ENCODE measurements around the gene PLXDC1. TPM values are rescaled to one million over a fixed set of nuclear protein-coding genes. Genes with fewer than 3 reads are reported as not detected.

PLXDC1 gene
- total RNA-seq, 1 donor, result under 0.01 TPM

DNA sequence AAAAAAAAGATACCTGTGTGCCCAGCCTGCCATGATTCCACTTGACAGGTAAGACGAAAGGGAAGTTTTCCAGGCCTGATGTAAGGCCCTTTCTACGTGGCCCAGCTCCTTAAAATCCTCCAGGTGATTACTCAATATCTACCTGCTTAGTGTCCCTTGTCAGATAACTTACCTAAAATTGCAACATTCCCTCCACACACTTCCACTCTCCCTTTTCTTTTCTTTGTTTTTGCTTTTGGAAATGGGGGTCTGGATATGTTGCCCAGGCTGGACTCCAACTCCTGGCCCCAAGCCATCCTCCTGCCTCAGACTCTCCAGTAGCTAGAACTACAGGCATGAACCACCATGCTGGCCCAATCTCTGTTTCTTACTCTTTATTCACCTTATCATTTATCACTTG lies 7.2 kb upstream of the PLXDC1 start:
- DNase-seq (ENCODE audit: low read depth in 2 of 3, low spot score in 2 of 3), result no peak

DNA sequence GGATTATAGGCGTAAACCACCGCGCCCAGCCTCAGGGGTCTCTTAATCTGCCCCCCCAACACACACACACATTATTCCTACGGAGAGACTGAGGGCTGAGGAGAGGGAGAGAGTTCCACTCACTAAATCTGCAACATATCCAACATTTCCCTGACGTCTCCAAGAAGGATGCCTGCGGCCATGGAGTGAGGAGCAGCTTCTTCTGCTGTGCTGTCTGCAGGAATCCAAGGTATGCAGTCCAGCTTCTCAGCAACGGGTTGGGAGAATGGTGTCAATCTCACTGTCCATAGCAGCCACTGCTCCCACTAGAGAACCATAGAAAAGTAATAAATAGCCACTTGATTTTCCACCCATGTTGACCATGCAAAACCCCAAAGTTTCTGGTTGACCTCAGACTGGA lies 5.1 kb upstream of the PLXDC1 start:
- DNase-seq (ENCODE audit: low read depth in 2 of 3, low spot score in 2 of 3), result no peak

DNA sequence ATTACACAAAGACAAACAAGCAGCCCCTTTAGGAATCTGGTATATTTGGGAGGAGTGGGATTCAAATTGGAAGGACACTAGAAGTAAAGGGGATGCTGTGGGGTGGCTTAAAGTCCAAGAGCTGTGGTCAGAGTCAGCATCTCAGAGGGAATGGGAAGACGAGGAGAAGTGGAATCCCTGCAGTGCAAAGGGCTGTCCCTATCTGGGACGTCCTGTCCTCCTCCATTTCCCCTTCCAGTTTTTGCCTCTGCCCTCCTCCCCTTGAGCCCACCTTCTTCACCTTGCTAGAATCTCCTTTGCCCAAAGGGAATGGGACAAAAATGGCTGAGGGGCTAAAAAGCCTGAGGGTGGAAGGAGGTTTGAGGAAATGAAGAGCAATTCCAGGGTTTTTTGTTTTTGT lies 4.2 kb upstream of the PLXDC1 start:
- DNase-seq (ENCODE audit: low read depth in 2 of 3, low spot score in 2 of 3), result no peak

DNA sequence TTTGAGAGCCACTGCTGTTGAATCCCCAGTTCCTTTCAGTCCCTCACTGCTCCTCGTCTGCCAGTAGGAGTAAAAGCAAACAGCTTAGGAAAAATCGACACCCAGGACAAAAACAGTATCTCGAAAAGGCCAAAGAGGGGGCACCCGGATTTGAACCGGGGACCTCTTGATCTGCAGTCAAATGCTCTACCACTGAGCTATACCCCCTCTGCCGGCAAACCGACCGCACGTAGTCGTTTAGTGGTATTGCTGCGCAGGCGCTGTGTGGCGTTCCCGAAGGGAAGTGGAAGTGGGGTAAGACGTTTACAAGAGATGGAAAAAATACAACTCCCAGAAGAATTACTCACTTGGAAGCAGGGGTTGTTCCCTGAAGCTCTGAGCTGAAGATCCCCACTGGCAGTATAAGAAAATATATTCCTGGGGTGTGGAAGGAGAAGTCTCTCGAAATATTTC lies 2.2 kb upstream of the PLXDC1 start:
- DNase-seq (ENCODE audit: low read depth in 2 of 3, low spot score in 2 of 3), result peak; percentile 86 to 94 (median 87)

DNA sequence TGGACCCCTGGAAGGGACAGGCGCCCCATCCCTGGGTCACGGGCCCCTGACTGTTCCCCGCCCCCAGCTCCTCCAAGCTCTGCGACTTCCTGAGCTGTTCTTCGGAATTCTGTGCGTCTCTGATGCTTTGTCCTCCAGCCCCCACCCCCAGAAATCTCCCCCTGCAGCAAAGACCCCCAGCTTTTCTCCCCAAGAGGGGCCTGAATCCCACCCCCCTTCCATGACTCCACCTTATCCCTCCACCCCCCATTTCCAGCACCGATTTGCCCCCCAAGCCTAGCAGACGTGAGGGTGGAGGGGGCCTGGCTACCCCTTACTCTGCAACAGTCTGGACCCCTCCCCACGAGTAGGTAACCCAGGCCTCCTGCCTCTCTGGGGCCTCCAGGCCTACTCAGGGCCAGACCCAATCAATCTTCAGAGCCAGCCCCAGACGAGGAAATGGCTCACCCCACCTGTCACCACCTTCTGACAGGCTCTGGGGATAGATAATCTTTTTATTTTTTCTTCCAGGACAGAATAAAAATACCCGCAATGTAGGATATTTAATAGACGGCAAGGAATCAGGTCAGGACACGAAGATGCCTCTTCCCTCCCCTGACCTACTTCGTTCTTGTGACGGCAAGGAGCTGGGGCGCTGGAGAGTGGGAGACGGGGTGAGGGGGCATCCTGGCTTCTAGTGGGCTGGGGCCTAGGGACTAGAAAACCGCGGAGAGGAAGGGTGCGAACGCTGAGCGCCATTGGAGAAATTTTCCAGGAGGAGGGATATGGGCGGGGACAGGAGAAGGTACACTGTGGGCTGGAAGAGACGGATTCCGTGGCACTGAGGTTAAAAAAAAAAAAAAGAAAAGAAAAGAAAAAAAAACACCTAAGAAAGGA lies 744 bp upstream of the PLXDC1 start:
- no peak for DNase-seq (ENCODE audit: low read depth in 2 of 3, low spot score in 2 of 3)

DNA sequence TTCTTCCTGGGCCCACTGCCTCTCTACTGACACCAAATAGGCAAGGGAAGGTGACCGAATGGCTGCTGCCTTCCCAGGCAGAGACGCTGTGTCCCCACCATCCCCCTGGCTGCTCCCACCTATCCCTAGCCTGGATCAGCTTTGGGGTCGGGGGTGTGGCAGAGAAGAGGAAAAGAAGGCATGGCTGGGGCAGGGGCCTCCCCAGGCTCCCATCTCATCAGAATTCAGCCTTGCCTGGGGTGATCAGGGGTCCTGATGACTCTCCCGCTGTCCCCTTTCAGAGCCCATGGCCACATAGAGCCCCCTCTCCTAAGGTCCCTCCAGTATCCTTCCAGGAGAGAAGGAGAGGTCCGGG lies 665 bp downstream of the PLXDC1 start:
- DNase-seq (ENCODE audit: low read depth in 2 of 3, low spot score in 2 of 3), result no peak

DNA sequence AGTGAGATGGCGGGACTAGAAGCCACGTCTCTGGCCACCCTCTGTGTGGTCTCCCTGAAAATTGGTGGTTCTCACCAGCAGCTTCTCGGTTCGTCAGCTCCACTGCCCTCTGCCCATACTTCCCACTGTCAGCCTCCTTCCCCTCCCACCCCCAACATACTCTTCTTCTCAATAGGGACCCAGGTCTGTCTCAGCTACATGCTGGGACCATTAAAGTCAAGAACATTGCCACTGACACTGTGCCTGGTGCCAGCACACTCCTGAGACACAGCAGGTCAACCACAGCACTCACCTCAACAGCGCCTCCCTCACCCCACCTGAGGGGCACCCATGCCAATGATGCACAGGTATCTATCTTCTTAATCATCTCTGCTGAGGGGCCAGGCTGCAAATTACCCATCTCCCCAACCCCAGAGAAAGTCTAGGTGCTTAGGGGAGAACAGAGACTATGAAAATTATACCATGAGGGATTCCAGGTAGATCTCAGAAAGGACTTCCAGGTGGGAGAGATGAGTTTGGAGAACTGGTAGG lies 1.3 kb downstream of the PLXDC1 start:
- no peak for DNase-seq (ENCODE audit: low read depth in 2 of 3, low spot score in 2 of 3)

DNA sequence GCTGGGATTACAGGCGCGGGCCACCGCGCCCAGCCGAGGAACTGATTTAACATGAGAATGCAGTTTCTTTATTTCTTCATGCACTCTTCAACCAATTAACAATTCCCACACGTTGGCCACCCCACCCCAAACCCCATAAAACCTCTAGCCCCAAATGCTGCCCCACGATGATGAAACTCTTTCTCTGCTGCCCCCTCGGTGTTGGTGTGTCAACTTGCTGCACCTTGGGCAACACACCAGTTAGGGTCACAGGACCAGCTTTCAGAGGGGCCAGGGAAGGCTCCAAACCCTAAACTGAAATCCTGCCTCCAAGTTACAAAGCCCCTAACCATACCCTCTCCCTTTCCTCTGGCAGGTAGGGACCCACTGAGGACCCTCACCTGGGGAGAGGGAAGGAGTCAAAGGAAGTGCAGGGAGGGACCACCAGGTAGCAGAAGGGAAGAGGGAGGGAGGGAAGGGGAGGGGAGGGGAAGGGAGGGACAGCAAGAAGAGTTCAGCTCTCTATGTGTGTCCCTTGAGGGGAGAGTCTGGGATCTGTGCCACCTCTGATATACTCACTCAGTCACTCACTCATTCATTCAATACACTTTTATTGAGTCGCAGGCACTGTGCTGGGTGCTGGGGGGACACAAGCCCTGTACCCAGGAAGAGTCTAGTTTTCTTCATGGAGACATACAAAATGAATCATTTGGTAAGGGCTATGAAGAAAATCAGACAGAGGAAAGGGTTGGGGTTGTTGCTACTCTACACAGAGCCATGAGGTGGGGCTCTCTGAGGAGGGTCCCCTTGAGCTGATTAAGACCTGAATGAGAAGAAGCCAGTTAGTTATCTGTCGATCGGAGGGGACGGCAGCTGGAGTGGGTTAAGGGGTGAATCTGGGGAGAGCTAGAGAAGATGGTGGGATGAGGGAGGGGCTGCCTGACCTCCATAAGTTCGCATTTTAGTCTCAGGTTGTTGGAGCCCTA lies 3.9 kb downstream of the PLXDC1 start:
- DNase-seq (ENCODE audit: low read depth in 2 of 3, low spot score in 2 of 3), result no peak

DNA sequence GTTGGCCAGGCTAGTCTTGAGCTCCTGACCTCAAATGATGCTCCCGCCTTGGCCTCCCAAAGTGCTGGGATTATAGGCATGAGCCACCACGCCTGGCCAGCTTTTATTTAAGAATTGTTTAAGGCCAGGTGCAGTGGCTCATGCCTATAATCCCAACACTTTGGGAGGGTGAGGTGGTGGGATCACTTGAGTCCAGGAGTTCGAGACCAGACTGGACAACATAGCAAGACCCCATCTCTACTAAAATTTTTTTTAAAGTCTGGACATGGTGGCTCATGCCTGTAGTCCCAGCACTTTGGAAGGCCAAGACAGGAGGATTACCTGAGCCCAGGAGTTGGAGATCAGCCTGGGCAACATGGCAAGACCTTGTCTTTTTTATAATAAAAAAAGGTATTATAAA lies 5.2 kb downstream of the PLXDC1 start:
- no peak for DNase-seq (ENCODE audit: low read depth in 2 of 3, low spot score in 2 of 3)

DNA sequence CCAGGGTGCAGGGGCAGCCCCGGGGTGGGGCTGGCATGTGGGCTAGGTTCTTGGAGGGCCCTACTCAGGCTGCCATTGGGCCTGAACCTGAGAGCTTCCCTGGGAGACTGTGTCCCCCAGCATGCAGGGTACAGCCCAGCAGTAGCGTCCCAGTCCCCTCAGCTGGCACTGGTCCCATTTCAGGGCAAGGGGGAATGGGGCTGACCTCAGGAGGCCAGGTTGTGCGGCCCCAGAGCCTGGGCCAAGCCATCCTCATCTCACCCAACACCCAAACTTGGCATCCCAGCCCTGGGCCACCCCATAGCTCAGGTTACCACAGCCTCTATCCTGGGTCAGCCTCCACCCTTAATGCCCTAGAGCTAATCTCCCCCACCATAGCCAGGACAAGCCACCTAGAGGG lies 6.3 kb downstream of the PLXDC1 start:
- no peak for DNase-seq (ENCODE audit: low read depth in 2 of 3, low spot score in 2 of 3)

DNA sequence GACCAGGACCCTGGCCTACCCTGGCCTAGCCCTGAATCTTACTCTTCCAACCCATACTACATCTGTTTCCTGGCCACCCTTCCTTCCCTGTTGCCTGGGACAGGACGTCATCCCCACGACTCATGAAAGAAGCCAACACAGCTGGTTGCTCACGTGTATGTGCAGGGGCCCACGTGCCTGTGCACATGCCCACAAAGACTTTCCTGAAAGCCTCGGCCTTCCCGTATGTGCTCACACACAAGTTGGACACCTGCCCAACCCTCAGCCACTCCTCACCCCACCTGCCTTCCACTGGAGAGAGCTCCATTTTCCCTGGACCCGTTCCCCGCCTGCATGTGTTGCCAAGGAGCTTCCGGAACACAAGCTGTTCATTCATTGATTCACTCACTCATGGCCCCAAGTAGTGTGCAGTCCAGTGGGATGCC lies 7.0 kb downstream of the PLXDC1 start:
- DNase-seq (ENCODE audit: low read depth in 2 of 3, low spot score in 2 of 3), result peak in 1 of 3 donors; percentile 34

DNA sequence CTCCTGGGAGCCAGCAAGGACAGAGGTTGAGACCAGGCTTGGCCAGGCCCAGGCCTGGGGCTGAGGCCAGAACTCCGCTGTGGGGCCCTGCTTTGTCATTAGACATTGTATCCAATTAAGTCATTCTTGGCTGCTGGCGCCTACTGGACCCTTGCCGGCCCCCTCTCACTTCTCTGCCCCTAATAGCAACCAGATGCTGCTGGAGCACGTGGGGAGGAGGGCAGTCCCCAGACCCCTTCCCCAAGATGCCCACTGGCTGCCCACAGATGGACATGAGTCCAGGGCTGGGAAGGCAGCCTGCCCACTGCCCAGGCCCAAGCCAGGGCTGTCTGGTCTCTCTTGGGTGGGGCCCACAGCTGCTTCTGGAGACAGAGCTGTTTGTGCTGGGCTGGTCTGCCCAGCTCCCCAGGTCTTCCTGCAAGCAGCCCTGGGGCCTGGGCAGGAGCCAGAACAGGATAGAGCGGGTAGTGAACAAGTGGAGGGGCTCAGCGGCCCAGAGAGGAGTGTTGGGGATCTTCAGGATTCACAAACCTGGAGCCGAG lies 7.8 kb downstream of the PLXDC1 start:
- no peak for DNase-seq (ENCODE audit: low read depth in 2 of 3, low spot score in 2 of 3)

DNA sequence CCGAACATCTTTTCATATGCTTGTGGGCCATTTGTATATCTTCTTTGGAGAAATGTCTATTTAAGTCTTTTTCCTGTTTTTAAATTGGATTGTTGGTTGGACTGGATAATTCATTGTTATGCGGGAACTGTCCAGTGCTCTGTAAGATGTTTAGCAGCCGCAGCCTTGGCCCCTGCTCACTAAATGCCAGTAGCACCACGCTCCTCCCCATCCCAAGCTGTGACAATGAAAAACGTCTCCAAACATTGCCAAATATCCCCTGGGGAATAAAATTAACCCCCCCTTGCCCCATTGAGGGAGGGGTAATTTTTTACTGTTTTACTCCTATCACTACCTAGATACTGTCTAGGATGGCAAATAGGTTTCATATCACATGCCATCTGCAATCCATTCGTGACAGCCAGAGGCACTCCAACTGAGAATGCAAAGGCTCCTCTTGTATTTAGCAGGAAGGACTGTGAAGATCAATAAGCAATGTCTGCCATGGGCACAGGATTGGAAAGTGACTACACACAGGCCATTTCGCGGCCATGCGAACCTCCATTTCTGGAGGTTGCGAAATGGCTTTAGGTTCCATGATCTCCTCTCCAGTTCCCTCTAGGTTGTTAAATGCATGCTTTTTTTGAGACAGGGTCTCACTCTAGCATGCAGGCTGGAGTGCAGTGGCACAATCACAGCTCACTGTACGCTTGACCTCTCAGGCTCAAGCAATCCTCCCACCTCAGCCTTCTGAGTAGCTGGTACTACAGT lies 9.3 kb downstream of the PLXDC1 start:
- no peak for DNase-seq (ENCODE audit: low read depth in 2 of 3, low spot score in 2 of 3)

DNA sequence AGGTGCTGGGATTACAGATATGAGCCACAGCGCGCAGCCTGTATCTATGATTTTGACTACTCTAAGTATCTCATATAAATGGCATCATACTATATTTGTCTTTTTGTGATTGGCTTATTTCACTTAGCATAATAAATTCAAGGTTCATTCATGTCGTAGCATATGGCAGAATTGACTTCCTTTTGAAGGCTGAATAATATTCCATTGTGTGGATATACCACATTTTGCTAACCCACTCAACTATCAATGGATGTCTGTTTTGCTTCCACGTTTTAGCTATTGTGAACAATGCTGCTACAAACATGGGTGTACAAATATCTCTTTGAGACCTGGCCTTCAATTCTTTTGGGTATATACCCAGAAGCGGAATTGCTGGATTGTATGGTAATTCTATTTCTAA lies 10.1 kb downstream of the PLXDC1 start:
- DNase-seq (ENCODE audit: low read depth in 2 of 3, low spot score in 2 of 3), result no peak

DNA sequence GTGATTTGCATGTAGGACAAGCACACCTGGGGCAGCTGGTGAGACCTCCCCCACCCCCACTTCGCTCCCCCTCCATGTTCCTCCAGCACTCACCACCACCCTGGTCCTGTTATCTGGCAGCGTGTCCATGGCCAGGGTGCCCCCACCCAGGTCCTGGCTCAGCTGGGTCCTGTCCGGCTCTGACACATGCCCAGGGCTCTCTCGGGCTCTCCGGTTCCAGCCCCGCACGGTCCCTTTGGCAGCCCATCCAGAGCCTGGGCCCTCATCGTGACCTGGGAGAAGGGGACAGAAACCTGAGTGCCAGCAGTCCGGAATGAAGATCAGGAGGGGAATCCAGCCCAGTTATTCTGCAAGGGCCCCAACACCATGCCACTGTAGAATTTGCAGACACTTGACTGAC lies 11.9 kb downstream of the PLXDC1 start:
- DNase-seq (ENCODE audit: low read depth in 2 of 3, low spot score in 2 of 3), result no peak

DNA sequence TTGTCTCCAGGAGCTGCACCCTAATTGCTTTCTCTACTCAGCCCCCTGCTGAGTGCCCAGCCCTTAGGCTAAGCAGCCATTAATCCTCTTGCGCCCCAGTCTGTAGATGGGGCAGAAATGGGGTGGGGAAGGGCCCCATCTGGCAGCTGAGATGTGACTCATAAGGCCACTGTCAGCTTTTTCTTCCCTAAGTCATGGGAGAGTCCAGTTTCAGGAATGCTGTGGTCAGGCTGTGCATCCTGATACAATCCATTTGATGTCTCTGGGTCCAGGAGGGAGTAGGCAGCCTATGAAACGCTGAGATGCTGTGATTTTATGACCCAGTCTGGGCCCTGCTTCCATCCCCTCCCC lies 12.3 kb downstream of the PLXDC1 start:
- DNase-seq (ENCODE audit: low read depth in 2 of 3, low spot score in 2 of 3), result no peak

DNA sequence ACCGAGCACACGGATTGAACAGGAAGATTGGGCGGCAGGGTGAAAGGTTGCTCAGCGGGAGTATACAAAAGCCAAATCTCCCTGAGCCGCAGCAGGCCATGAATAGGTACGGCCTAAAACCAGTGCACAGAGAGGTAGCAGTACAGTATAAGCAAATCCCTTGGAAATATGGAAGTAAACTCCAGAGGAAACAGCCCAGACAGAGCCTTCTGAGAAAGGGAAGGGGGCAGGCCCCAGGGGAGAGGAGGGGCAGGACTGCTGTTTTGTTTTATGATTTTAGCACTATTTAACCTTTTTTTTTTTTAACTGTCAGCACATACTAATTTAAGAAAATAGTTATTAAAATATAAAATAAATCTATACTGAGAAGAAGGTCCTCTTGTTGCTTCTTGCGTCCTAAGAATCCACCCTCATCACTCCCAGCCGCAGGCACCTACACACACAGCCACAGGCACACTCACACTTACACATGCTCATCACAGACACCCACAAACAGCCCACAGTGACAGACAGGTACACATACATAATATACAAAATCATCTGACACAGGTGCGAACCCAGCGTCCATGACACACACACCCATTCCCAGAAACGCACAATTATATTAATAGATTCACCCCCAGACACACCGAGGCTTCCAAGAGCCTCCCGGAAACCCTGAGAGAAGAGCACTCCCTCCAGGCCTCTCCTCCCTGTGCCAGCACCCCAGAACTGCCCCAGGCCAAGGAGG lies 12.8 kb downstream of the PLXDC1 start:
- no peak for DNase-seq (ENCODE audit: low read depth in 2 of 3, low spot score in 2 of 3)

DNA sequence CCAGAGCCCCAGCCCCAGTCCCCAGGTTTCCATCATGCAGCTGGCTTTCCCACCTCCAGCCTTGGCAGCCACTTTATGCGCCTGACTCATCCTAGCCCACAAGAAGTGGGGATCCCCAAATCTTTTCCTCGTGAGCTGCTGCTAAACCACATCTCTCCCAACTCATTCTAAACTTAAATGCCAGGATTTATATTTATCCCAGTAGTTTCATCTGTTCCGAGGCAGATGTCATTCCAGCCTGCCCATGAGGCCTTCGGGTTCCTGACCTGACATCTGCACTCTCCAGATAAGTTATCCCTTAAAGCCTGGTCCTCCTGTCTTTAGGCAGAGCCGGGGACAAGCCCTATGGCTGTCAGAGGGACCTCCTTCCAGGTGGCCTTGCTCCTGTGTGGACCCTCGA lies 16.6 kb downstream of the PLXDC1 start:
- no peak for DNase-seq (ENCODE audit: low read depth in 2 of 3, low spot score in 2 of 3)

DNA sequence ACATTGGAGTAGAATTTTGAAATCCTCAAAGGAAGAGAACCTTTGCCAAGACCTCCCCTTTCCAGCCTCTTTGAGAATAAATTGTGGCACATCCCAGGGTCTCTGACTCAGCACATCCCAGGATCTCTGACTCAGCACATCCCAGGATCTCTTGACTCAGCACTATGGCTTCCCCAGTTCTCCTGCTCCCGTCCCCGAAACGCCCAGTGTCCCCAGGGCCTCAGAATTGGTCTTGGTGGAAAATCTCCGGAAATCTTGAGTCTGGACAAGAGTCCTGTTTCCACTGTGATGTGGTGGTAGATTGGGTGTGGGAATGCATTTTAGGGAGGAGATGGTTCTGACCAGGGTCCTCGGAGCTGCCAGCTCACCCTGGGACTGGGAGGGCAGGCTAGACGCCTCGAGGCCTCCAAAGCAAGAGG lies 19.2 kb downstream of the PLXDC1 start:
- DNase-seq (ENCODE audit: low read depth in 2 of 3, low spot score in 2 of 3), result no peak

DNA sequence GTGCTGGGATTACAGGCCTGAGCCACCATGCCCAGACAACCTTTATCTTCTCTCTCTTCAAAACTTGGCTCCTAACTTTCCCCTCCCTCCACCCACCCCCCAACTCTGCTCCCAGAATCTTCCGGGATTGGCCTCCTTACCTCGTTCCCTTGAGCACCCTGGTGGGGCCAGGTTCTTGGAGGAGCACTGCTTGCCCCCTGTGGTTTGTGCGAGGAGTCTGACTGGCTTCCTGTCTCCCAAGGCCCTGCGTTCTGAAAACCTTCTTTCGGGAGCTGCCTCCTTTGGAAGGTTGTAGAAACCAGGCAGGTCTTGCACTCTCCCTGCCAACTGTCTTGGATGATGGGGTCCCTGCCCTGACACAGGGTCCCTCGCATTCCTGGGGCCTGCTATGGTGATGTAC lies 19.8 kb downstream of the PLXDC1 start:
- no peak for DNase-seq (ENCODE audit: low read depth in 2 of 3, low spot score in 2 of 3)

Data from hematopoietic multipotent progenitor cell (in vitro differentiated cells).